Trophoblast cell (in vitro differentiated cells and primary cell): ENCODE results near the gene KIRREL3.

ENCODE experiments used
- DNase-seq, 2 donors: peaks; one replicate each; pipeline ENCODE4 v3.0.0-alpha.2; 2016
- H2AFZ ChIP-seq: 2 replicates; pipeline ENCODE4 v1.6.1; 2013; ENCODE audit warnings: low read length, moderate library complexity, mild to moderate bottlenecking; ENCODE audit not compliant: insufficient read depth, poor library complexity
- H2AK5ac ChIP-seq: 2 replicates; pipeline ENCODE4 v1.6.1; 2013; ENCODE audit warnings: mild to moderate bottlenecking, low read length
- H2BK120ac ChIP-seq: 2 replicates; pipeline ENCODE4 v1.6.1; 2013; ENCODE audit warnings: low read length, mild to moderate bottlenecking, moderate library complexity; ENCODE audit not compliant: insufficient read depth, poor library complexity
- H2BK12ac ChIP-seq: 2 replicates; pipeline ENCODE4 v1.6.1; 2013; ENCODE audit warnings: mild to moderate bottlenecking, low read length, moderate library complexity
- H2BK5ac ChIP-seq: 2 replicates; pipeline ENCODE4 v1.6.1; 2013; ENCODE audit warnings: low read length, low read depth, moderate library complexity, mild to moderate bottlenecking; ENCODE audit not compliant: poor library complexity
- H3K14ac ChIP-seq: 2 replicates; pipeline ENCODE4 v1.6.1; 2013; ENCODE audit warnings: mild to moderate bottlenecking, low read length
- H3K18ac ChIP-seq: 2 replicates; pipeline ENCODE4 v1.6.1; 2013; ENCODE audit warnings: mild to moderate bottlenecking, low read length
- H3K23ac ChIP-seq: 2 replicates; pipeline ENCODE4 v1.6.1; 2013; ENCODE audit warnings: low read length
- H3K27ac ChIP-seq: 2 replicates; pipeline ENCODE4 v1.5.1; 2013; ENCODE audit warnings: low read depth, mild to moderate bottlenecking, inconsistent platforms, low read length, moderate library complexity
- H3K27me3 ChIP-seq: 2 replicates; pipeline ENCODE4 v1.6.1; 2013; ENCODE audit warnings: inconsistent platforms, mild to moderate bottlenecking, low read length, moderate library complexity; ENCODE audit not compliant: insufficient read depth
- H3K36me3 ChIP-seq, 2 experiments: 1 replicate in 1 of 2; 2 replicates in 1 of 2; pipeline ENCODE4 v1.6.1; 2013; ENCODE audit warnings: low read length in 2 of 2, mild to moderate bottlenecking in 2 of 2, moderate library complexity in 1 of 2; ENCODE audit not compliant: insufficient read depth in 2 of 2, control insufficient read depth in 1 of 2
- H3K4ac ChIP-seq: 2 replicates; pipeline ENCODE4 v1.6.1; 2013; ENCODE audit warnings: low read depth, mild to moderate bottlenecking, low read length, moderate library complexity
- H3K4me1 ChIP-seq, 2 experiments: 1 replicate in 1 of 2; 2 replicates in 1 of 2; pipeline ENCODE4 v1.6.1; 2013; ENCODE audit warnings: low read length in 2 of 2, mild to moderate bottlenecking in 2 of 2, moderate library complexity in 1 of 2; ENCODE audit not compliant: insufficient read depth in 2 of 2, control insufficient read depth in 1 of 2
- H3K4me2 ChIP-seq: 2 replicates; pipeline ENCODE4 v1.6.1; 2013; ENCODE audit warnings: inconsistent platforms, mild to moderate bottlenecking, low read length, moderate library complexity
- H3K4me3 ChIP-seq: 2 replicates; pipeline ENCODE4 v1.5.1; 2013; ENCODE audit warnings: mild to moderate bottlenecking, low read depth, low read length, inconsistent platforms
- H3K79me1 ChIP-seq: one replicate; pipeline ENCODE4 v1.6.1; 2013; ENCODE audit warnings: low read length
- H3K79me2 ChIP-seq: 2 replicates; pipeline ENCODE4 v1.6.1; 2013; ENCODE audit warnings: low read length, mild to moderate bottlenecking; ENCODE audit not compliant: control insufficient read depth, insufficient read depth, poor library complexity
- H3K9ac ChIP-seq: 2 replicates; pipeline ENCODE4 v1.6.1; 2013; ENCODE audit warnings: mild to moderate bottlenecking, low read length
- H3K9me3 ChIP-seq: 2 replicates; pipeline ENCODE4 v1.6.1; 2013; ENCODE audit warnings: low read depth, mild to moderate bottlenecking, control low read depth, inconsistent platforms, low read length; ENCODE audit not compliant: insufficient read depth
- H4K12ac ChIP-seq: 2 replicates; pipeline ENCODE4 v1.6.1; 2013; ENCODE audit warnings: low read depth, mild to moderate bottlenecking, low read length, moderate library complexity
- H4K8ac ChIP-seq: 2 replicates; pipeline ENCODE4 v1.6.1; 2013; ENCODE audit warnings: low read depth, mild to moderate bottlenecking, low read length, moderate library complexity
- H4K91ac ChIP-seq: one replicate; pipeline ENCODE4 v1.6.1; 2013; ENCODE audit warnings: low read depth, mild to moderate bottlenecking, low read length, moderate library complexity
- WGBS: extraction: QIAGEN DNeasy Blood & Tissue Kit; methylation state at CpG from one replicate; pipeline ENCODE4 v1.1.7; 2013; ENCODE audit warnings: missing lambda C conversion rate; ENCODE audit not compliant: insufficient read length, insufficient coverage; ENCODE audit errors: extremely low coverage; 5-methylcytosine and 5-hydroxymethylcytosine counted together

Gene KIRREL3

GRCh38 chr11:126567419-126567818, 433.2 kb downstream of the KIRREL3 start:
- Histone ChIP-seq H3K4me2 (no peak overlapping the region), H3K9me3 (no peaks in the 10 kb centered on the region), H3K79me2 (no peaks in the 10 kb centered on the region), H2BK5ac (no peak overlapping the region), H2BK120ac (no peak overlapping the region), H3K14ac (no peak overlapping the region), H2AK5ac (no peak overlapping the region), H3K9ac (no peak overlapping the region), H3K27me3 (no peaks in the 10 kb centered on the region), H3K27ac (no peak overlapping the region), H2BK12ac (no peak overlapping the region), H3K18ac (no peak overlapping the region), H3K23ac (no peak overlapping the region), H3K36me3 (no peaks in the 10 kb centered on the region), H3K4ac (no peak overlapping the region), H2AFZ (no peak overlapping the region), H3K4me1 (no peaks in the 10 kb centered on the region), H3K79me1 (no peaks in the 10 kb centered on the region), H4K12ac (no peak overlapping the region), H4K91ac (no peak overlapping the region), H3K4me3 (no peak overlapping the region), H4K8ac (no peak overlapping the region)
- DNase-seq, result no peak
- WGBS, result no CpG with 5 or more reads among the region's 4 CpGs

GRCh38 chr11:126564566-126564965, 436.0 kb downstream of the KIRREL3 start:
- no peak overlapping the region for H3K18ac ChIP-seq
- WGBS, result no CpG with 5 or more reads among the region's 9 CpGs
- H3K79me2 ChIP-seq, result no peaks in the 10 kb centered on the region
- H4K91ac ChIP-seq, result no peak overlapping the region
- no peak overlapping the region for H3K27ac ChIP-seq
- H2BK12ac ChIP-seq, result no peak overlapping the region
- H3K9me3 ChIP-seq, result no peaks in the 10 kb centered on the region
- no peak overlapping the region for H3K4me3 ChIP-seq
- H3K4me1 ChIP-seq, result no peaks in the 10 kb centered on the region
- H4K8ac ChIP-seq, result no peak overlapping the region
- H3K9ac ChIP-seq, result no peak overlapping the region
- no peaks in the 10 kb centered on the region for H3K36me3 ChIP-seq
- H3K23ac ChIP-seq, result no peak overlapping the region
- no peak overlapping the region for H3K14ac ChIP-seq
- no peak overlapping the region for H2AFZ ChIP-seq
- H4K12ac ChIP-seq, result no peak overlapping the region
- DNase-seq, result no peak
- H3K4ac ChIP-seq, result no peak overlapping the region
- no peaks in the 10 kb centered on the region for H3K27me3 ChIP-seq
- no peak overlapping the region for H3K4me2 ChIP-seq
- no peak overlapping the region for H2BK120ac ChIP-seq
- no peak overlapping the region for H2AK5ac ChIP-seq
- no peaks in the 10 kb centered on the region for H3K79me1 ChIP-seq
- H2BK5ac ChIP-seq, result no peak overlapping the region

GRCh38 chr11:126561327-126561893, 439.2 kb downstream of the KIRREL3 start:
- Histone ChIP-seq H3K4me1 (no peaks in the 10 kb centered on the region), H2BK5ac (no peak overlapping the region), H2BK120ac (no peak overlapping the region), H4K12ac (no peak overlapping the region), H3K27me3 (no peaks in the 10 kb centered on the region), H3K9ac (no peak overlapping the region), H3K18ac (no peak overlapping the region), H3K27ac (no peak overlapping the region), H2AFZ (no peak overlapping the region), H3K4ac (no peak overlapping the region), H2BK12ac (no peak overlapping the region), H3K9me3 (peaks cover 3% of the 10 kb centered on the region), H3K79me1 (no peaks in the 10 kb centered on the region), H3K14ac (no peak overlapping the region), H3K36me3 (no peaks in the 10 kb centered on the region), H4K8ac (no peak overlapping the region), H3K4me3 (no peak overlapping the region), H3K79me2 (no peaks in the 10 kb centered on the region), H2AK5ac (no peak overlapping the region), H3K23ac (no peak overlapping the region), H3K4me2 (no peak overlapping the region), H4K91ac (no peak overlapping the region)
- DNase-seq, result peak; percentile 39 to 70
- no CpG with 5 or more reads among the region's 8 CpGs for WGBS

GRCh38 chr11:126560221-126560620, 440.3 kb downstream of the KIRREL3 start:
- H2BK5ac ChIP-seq, result no peak overlapping the region
- H2BK120ac ChIP-seq, result no peak overlapping the region
- peaks cover 3% of the 10 kb centered on the region for H3K9me3 ChIP-seq
- WGBS, result no CpG with 5 or more reads among the region's 4 CpGs
- no peak overlapping the region for H3K14ac ChIP-seq
- H3K23ac ChIP-seq, result no peak overlapping the region
- H3K36me3 ChIP-seq, result no peaks in the 10 kb centered on the region
- H3K4me2 ChIP-seq, result no peak overlapping the region
- H4K8ac ChIP-seq, result no peak overlapping the region
- no peak overlapping the region for H3K9ac ChIP-seq
- H3K27ac ChIP-seq, result no peak overlapping the region
- no peaks in the 10 kb centered on the region for H3K4me1 ChIP-seq
- no peak overlapping the region for H2AK5ac ChIP-seq
- H3K79me2 ChIP-seq, result no peaks in the 10 kb centered on the region
- no peaks in the 10 kb centered on the region for H3K27me3 ChIP-seq
- H3K4ac ChIP-seq, result no peak overlapping the region
- no peak overlapping the region for H2AFZ ChIP-seq
- H4K12ac ChIP-seq, result no peak overlapping the region
- H4K91ac ChIP-seq, result no peak overlapping the region
- no peak overlapping the region for H2BK12ac ChIP-seq
- H3K18ac ChIP-seq, result no peak overlapping the region
- H3K4me3 ChIP-seq, result no peak overlapping the region
- H3K79me1 ChIP-seq, result no peaks in the 10 kb centered on the region
- DNase-seq, result no peak
